CD4-positive, alpha-beta memory T cell (primary cell): ENCODE measurements around the gene DDX54. TPM values are rescaled to one million over a fixed set of nuclear protein-coding genes. Genes with fewer than 3 reads are reported as not detected.

Source experiments
- CTCF ChIA-PET: fragments of 350-600 bp; sonication (Branson Sonifier 250); formaldehyde crosslinking; loops from one replicate; lab custom pipeline; 2021; ENCODE audit warnings: inconsistent platforms; ENCODE audit not compliant: partially characterized antibody; lab: Charles Lee
- POLR2A ChIA-PET: fragments of 350-600 bp; sonication (Branson Sonifier 250); formaldehyde crosslinking; loops from one replicate; lab custom pipeline; 2021; ENCODE audit not compliant: partially characterized antibody; lab: Charles Lee
- DNase-seq, 5 donors: peaks; one replicate each; pipeline versions ENCODE4 v3.0.0 to v3.0.0-alpha.2; 2020 to 2022; ENCODE audit warnings: mixed read lengths in 1 of 5
- H3K27ac ChIP-seq: one replicate; pipeline ENCODE4 v1.7.0; 2013; ENCODE audit warnings: low read depth, low read length
- H3K27me3 ChIP-seq: 2 replicates; pipeline ENCODE4 v1.7.0; 2013; ENCODE audit warnings: mild to moderate bottlenecking, low read length, moderate library complexity; ENCODE audit not compliant: insufficient read depth
- H3K36me3 ChIP-seq: 2 replicates; pipeline ENCODE4 v1.7.0; 2013; ENCODE audit warnings: mild to moderate bottlenecking, low read length, moderate library complexity; ENCODE audit not compliant: insufficient read depth
- H3K4me1 ChIP-seq: 2 replicates; pipeline ENCODE4 v1.7.0; 2013; ENCODE audit warnings: mild to moderate bottlenecking, low read length, moderate library complexity; ENCODE audit not compliant: insufficient read depth
- H3K4me3 ChIP-seq, 2 donors: one replicate each; pipeline ENCODE4 v1.7.0; 2013; ENCODE audit warnings: low read length in 2 of 2, mild to moderate bottlenecking in 1 of 2
- H3K9me3 ChIP-seq, 2 donors: one replicate each; pipeline ENCODE4 v1.7.0; 2013; ENCODE audit warnings: low read length in 2 of 2, control low read depth in 1 of 2; ENCODE audit not compliant: control insufficient read depth in 1 of 2
- H3K27ac Mint-ChIP-seq, 7 donors: one replicate each; pipeline ENCODE4 v1.8.0; 2020 to 2021; ENCODE audit warnings: mixed read lengths in 7 of 7, mild to moderate bottlenecking in 6 of 7, inconsistent platforms in 3 of 7, moderate library complexity in 3 of 7
- H3K27me3 Mint-ChIP-seq, 2 donors: one replicate each; pipeline ENCODE4 v1.8.0; 2020 to 2021; ENCODE audit warnings: mixed read lengths in 2 of 2
- H3K36me3 Mint-ChIP-seq, 2 donors: one replicate each; pipeline ENCODE4 v1.8.0; 2020 to 2021; ENCODE audit warnings: mixed read lengths in 2 of 2, inconsistent platforms in 1 of 2, mild to moderate bottlenecking in 1 of 2
- H3K4me1 Mint-ChIP-seq, 4 donors: one replicate each; pipeline ENCODE4 v1.8.0; 2020 to 2021; ENCODE audit warnings: mixed read lengths in 4 of 4, mild to moderate bottlenecking in 1 of 4
- H3K4me3 Mint-ChIP-seq, 8 donors: one replicate each; pipeline ENCODE4 v1.8.0; 2020 to 2021; ENCODE audit warnings: mixed read lengths in 8 of 8, mild to moderate bottlenecking in 7 of 8, moderate library complexity in 6 of 8, inconsistent platforms in 3 of 8
- H3K9me3 Mint-ChIP-seq, 8 donors: one replicate each; pipeline ENCODE4 v1.8.0; 2020 to 2021; ENCODE audit warnings: mixed read lengths in 8 of 8, mild to moderate bottlenecking in 5 of 8, inconsistent platforms in 3 of 8, moderate library complexity in 1 of 8
- intact Hi-C: fragments of 100-400 bp; cut with micrococcal nuclease; formaldehyde crosslinking; loops from one replicate; pipeline ENCODE4 v1.15.1; 2023
- polyA plus RNA-seq, 2 donors: library from polyadenylated mRNA; unstranded; fragments of 300-500 nt; fragmentation: Illumina TruSeq; gene quantifications; one replicate each; pipeline ENCODE4 v1.2.3, GENCODE V29; 2021
- total RNA-seq, 2 experiments: library from RNA; stranded (reverse); gene quantifications; one replicate each; pipeline ENCODE4 v1.2.3, GENCODE V29; 2021

Gene DDX54
- total and polyA plus RNA-seq, 4 experiments from 2014 or later: 9.9 to 69.4 (median 52.3) TPM

- peak overlapping the region in 1 of 7 donors; percentile 53 for H3K27ac Mint-ChIP-seq
- peaks cover 0 to 5% (median 0%) of the 10 kb centered on the region in 4 donors for H3K4me1 Mint-ChIP-seq
- ChIA-PET POLR2A (no interaction called here), CTCF (interaction anchor here (0.6 to 2.1 kb wide), 6 partner anchors 8 to 130 kb away, joined by 3 to 15 read pairs (median 4); partner anchors contain the start of gene CFAP73)
- H3K4me3 Mint-ChIP-seq: no peak overlapping the region
- Histone ChIP-seq H3K4me3 (no peak overlapping the region), H3K27ac (no peak overlapping the region), H3K36me3 (peaks cover 77% of the 10 kb centered on the region), H3K9me3 (no peaks in the 10 kb centered on the region), H3K4me1 (no peaks in the 10 kb centered on the region), H3K27me3 (no peaks in the 10 kb centered on the region)
- no peak for DNase-seq
- no peaks in the 10 kb centered on the region for H3K27me3 Mint-ChIP-seq
- intact Hi-C loops: no loop called here
- H3K36me3 Mint-ChIP-seq: peaks cover 42 to 57% of the 10 kb centered on the region in 2 donors
- H3K9me3 Mint-ChIP-seq: no peaks in the 10 kb centered on the region
Measured at GRCh38 chr12:113165521-113166450, 19.5 kb downstream of the DDX54 start.

- Mint-ChIP-seq H3K9me3 (no peaks in the 10 kb centered on the region), H3K4me3 (no peak overlapping the region), H3K4me1 (peaks cover 0 to 6% (median under 1%) of the 10 kb centered on the region in 4 donors), H3K27me3 (no peaks in the 10 kb centered on the region), H3K27ac (no peak overlapping the region), H3K36me3 (peaks cover 44 to 59% of the 10 kb centered on the region in 2 donors)
- Histone ChIP-seq H3K4me3 (no peak overlapping the region), H3K36me3 (peaks cover 81% of the 10 kb centered on the region), H3K27me3 (no peaks in the 10 kb centered on the region), H3K27ac (no peak overlapping the region), H3K9me3 (no peaks in the 10 kb centered on the region), H3K4me1 (no peaks in the 10 kb centered on the region)
- ChIA-PET CTCF (interaction anchor here (2.3 kb wide), 1 partner anchor 9 kb away, joined by 8 read pairs; no protein-coding TSS in a partner anchor), POLR2A (no interaction called here)
- no peak for DNase-seq
- intact Hi-C loops: no loop called here
Measured at GRCh38 chr12:113164014-113164413, 21.3 kb downstream of the DDX54 start.

DNA sequence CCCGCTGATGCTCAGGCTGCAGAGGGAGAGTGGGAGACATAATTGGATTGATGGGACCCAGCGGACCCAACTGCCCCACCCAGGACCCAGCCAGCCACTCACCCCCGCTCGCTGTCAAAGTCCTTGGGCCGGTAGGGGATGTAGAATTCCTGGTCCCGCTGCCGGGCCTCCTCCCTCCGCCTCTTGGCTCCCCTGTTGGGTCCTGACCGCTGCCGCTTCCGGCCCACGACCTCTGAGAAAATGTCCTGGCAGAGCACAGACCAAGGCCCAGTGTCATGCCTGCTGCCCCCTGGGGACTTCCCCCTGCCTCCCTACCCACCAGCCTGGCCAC, 22.3 kb downstream of the DDX54 start:
- Histone ChIP-seq H3K4me1 (no peaks in the 10 kb centered on the region), H3K27ac (no peak overlapping the region), H3K27me3 (no peaks in the 10 kb centered on the region), H3K4me3 (no peak overlapping the region), H3K36me3 (peaks cover 79% of the 10 kb centered on the region), H3K9me3 (no peaks in the 10 kb centered on the region)
- no peak overlapping the region for H3K27ac Mint-ChIP-seq
- no peaks in the 10 kb centered on the region for H3K27me3 Mint-ChIP-seq
- peaks cover 41 to 63% of the 10 kb centered on the region in 2 donors for H3K36me3 Mint-ChIP-seq
- intact Hi-C loops: no loop called here
- peaks cover 0 to 6% (median under 1%) of the 10 kb centered on the region in 4 donors for H3K4me1 Mint-ChIP-seq
- DNase-seq: no peak
- ChIA-PET CTCF (interaction anchor here (2.3 kb wide), 1 partner anchor 10 kb away, joined by 8 read pairs; no protein-coding TSS in a partner anchor), POLR2A (no interaction called here)
- H3K9me3 Mint-ChIP-seq: no peaks in the 10 kb centered on the region
- H3K4me3 Mint-ChIP-seq: no peak overlapping the region

- ChIA-PET POLR2A (no interaction called here), CTCF (interaction anchor here (2.3 kb wide), 1 partner anchor 11 kb away, joined by 8 read pairs; no protein-coding TSS in a partner anchor)
- Histone ChIP-seq H3K27me3 (no peaks in the 10 kb centered on the region), H3K4me3 (no peak overlapping the region), H3K27ac (no peak overlapping the region), H3K36me3 (peaks cover 75% of the 10 kb centered on the region), H3K9me3 (no peaks in the 10 kb centered on the region), H3K4me1 (no peaks in the 10 kb centered on the region)
- H3K9me3 Mint-ChIP-seq: no peaks in the 10 kb centered on the region
- H3K4me1 Mint-ChIP-seq: peaks cover 0 to 6% (median under 1%) of the 10 kb centered on the region in 4 donors
- intact Hi-C loops: no loop called here
- no peak overlapping the region for H3K27ac Mint-ChIP-seq
- no peaks in the 10 kb centered on the region for H3K27me3 Mint-ChIP-seq
- H3K36me3 Mint-ChIP-seq: peaks cover 41 to 69% of the 10 kb centered on the region in 2 donors
- no peak for DNase-seq
- no peak overlapping the region for H3K4me3 Mint-ChIP-seq
Measured at GRCh38 chr12:113162102-113163029, 22.9 kb downstream of the DDX54 start.

DNA sequence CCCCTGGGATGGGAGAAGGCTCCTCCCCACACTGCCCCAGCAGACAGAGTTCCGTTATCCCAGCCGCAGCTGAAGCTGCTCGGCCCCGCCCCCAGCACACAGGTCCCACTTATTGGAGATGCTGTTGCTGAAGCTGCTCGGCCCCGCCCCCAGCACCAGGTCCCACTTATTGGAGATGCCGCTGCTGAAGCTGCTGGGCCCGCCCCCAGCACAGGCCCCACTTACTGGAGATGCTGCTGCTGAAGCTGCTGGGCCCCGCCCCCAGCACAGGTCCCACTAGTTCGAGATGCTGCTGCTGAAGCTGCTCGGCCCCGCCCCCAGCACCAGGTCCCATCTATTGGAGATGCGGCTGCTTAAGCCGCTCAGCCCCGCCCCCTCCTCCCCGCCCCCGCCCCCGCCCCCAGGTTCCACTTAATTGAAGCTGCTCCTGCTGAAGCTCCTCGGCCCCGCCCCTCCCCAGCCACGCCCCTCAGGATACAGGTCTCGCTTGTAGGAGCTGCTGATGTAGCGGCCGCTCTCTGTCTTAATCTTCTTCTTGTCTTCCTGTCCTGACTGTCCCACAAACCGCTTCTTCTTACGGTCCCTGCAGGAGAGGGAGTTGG, 23.8 kb downstream of the DDX54 start:
- POLR2A ChIA-PET: interaction anchor here (1.0 kb wide), 1 partner anchor 27 kb away, joined by 3 read pairs; no protein-coding TSS in a partner anchor
- no peaks in the 10 kb centered on the region for H3K9me3 ChIP-seq
- peaks cover 0 to under 1% of the 10 kb centered on the region in 2 donors for H3K27me3 Mint-ChIP-seq
- no peaks in the 10 kb centered on the region for H3K4me1 ChIP-seq
- no peak overlapping the region for H3K27ac Mint-ChIP-seq
- intact Hi-C loops: no loop called here
- peaks cover 68% of the 10 kb centered on the region for H3K36me3 ChIP-seq
- no peak overlapping the region for H3K4me3 Mint-ChIP-seq
- no peak overlapping the region for H3K27ac ChIP-seq
- H3K4me1 Mint-ChIP-seq: peaks cover 0 to 11% (median under 1%) of the 10 kb centered on the region in 4 donors
- no peak for DNase-seq
- CTCF ChIA-PET: interaction anchor here (1.2 kb wide), 1 partner anchor 13 kb away, joined by 3 read pairs; no protein-coding TSS in a partner anchor
- no peaks in the 10 kb centered on the region for H3K9me3 Mint-ChIP-seq
- no peaks in the 10 kb centered on the region for H3K27me3 ChIP-seq
- H3K36me3 Mint-ChIP-seq: peaks cover 42 to 69% of the 10 kb centered on the region in 2 donors
- H3K4me3 ChIP-seq: no peak overlapping the region

DNA sequence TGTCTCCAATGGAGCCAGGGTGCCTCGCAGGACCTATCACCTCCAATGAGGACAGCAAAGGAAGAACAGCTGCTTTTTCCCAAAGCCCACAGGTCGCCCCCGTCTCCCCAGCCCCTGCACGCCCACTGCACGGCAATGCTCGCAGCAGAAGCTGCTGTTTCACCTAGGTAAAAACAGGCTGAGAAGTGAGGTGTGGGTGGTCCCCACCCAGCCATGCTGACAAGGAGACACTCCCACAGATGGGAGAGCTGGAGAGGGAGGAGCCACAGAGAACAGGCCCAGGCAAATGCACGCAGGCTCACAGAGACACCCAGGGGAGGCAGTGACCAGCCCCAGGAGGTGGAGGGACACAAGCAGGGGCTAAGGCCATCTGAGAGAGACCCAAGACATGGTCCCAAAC, 25.3 kb downstream of the DDX54 start:
- H3K27ac Mint-ChIP-seq: no peak overlapping the region
- Histone ChIP-seq H3K4me1 (no peaks in the 10 kb centered on the region), H3K27me3 (no peaks in the 10 kb centered on the region), H3K36me3 (peaks cover 53% of the 10 kb centered on the region), H3K9me3 (no peaks in the 10 kb centered on the region), H3K4me3 (no peak overlapping the region), H3K27ac (no peak overlapping the region)
- H3K9me3 Mint-ChIP-seq: no peaks in the 10 kb centered on the region
- POLR2A ChIA-PET: no interaction called here
- no peak overlapping the region for H3K4me3 Mint-ChIP-seq
- H3K4me1 Mint-ChIP-seq: peaks cover 0 to 14% (median under 1%) of the 10 kb centered on the region in 4 donors
- H3K36me3 Mint-ChIP-seq: peaks cover 34 to 57% of the 10 kb centered on the region in 2 donors
- intact Hi-C loops: no loop called here
- CTCF ChIA-PET: interaction anchor here (0.8 to 1.2 kb wide), 2 partner anchors 10 to 14 kb away, joined by 3 to 5 read pairs; no protein-coding TSS in a partner anchor
- H3K27me3 Mint-ChIP-seq: peaks cover 0 to 2% of the 10 kb centered on the region in 2 donors
- no peak for DNase-seq
